IgD-negative memory B cell (primary cell): ENCODE data around the gene A2M. TPM values are rescaled to one million over a fixed set of nuclear protein-coding genes. Genes with fewer than 3 reads are reported as not detected.
A peak's percentile ranks its signal among the peaks of the same experiment; 100 is the strongest.

Source experiments
- H3K27ac Mint-ChIP-seq, 3 donors: one replicate each; pipeline ENCODE4 v1.8.0; 2020 to 2022; ENCODE audit warnings: mild to moderate bottlenecking in 3 of 3, mixed read lengths in 3 of 3, moderate library complexity in 1 of 3
- H3K27me3 Mint-ChIP-seq: one replicate; pipeline ENCODE4 v1.8.0; 2021; ENCODE audit warnings: mixed read lengths
- H3K36me3 Mint-ChIP-seq: one replicate; pipeline ENCODE4 v1.8.0; 2020; ENCODE audit warnings: mild to moderate bottlenecking, mixed read lengths
- H3K4me1 Mint-ChIP-seq, 3 donors: one replicate each; pipeline ENCODE4 v1.8.0; 2020 to 2022; ENCODE audit warnings: mixed read lengths in 3 of 3, mild to moderate bottlenecking in 1 of 3
- H3K4me3 Mint-ChIP-seq, 4 donors: one replicate each; pipeline ENCODE4 v1.8.0; 2020 to 2022; ENCODE audit warnings: mild to moderate bottlenecking in 4 of 4, mixed read lengths in 4 of 4, moderate library complexity in 3 of 4
- H3K9me3 Mint-ChIP-seq, 3 donors: one replicate each; pipeline ENCODE4 v1.8.0; 2020 to 2021; ENCODE audit warnings: mixed read lengths in 3 of 3, mild to moderate bottlenecking in 1 of 3
- polyA plus RNA-seq: library from polyadenylated mRNA; unstranded; fragments of 300-500 nt; fragmentation: Illumina TruSeq; gene quantifications from one replicate; pipeline ENCODE4 v1.2.3, GENCODE V29; 2021

The A2M gene
- polyA plus RNA-seq, 1 donor from 2014 or later = not detected

- Mint-ChIP-seq H3K4me3 (no peak overlapping the region), H3K27me3 (peaks cover 21% of the 10 kb centered on the region), H3K4me1 (no peaks in the 10 kb centered on the region), H3K9me3 (peaks cover 4 to 6% (median 4%) of the 10 kb centered on the region in 3 donors), H3K27ac (no peak overlapping the region), H3K36me3 (no peaks in the 10 kb centered on the region)
Measured at GRCh38 chr12:9076733-9077132, 39.0 kb downstream of the A2M start.

- H3K27me3 Mint-ChIP-seq = peaks cover 21% of the 10 kb centered on the region
- H3K9me3 Mint-ChIP-seq = peaks cover 0 to 6% (median 4%) of the 10 kb centered on the region in 3 donors
- no peak overlapping the region for H3K27ac Mint-ChIP-seq
- no peaks in the 10 kb centered on the region for H3K36me3 Mint-ChIP-seq
- no peak overlapping the region for H3K4me3 Mint-ChIP-seq
- no peaks in the 10 kb centered on the region for H3K4me1 Mint-ChIP-seq
Measured at GRCh38 chr12:9075138-9075535, 40.6 kb downstream of the A2M start.

- peaks cover 22% of the 10 kb centered on the region for H3K27me3 Mint-ChIP-seq
- H3K9me3 Mint-ChIP-seq = peaks cover 0 to 6% (median 4%) of the 10 kb centered on the region in 3 donors
- no peak overlapping the region for H3K27ac Mint-ChIP-seq
Measured at GRCh38 chr12:9074484-9075137, 41.1 kb downstream of the A2M start.

GRCh38 chr12:9073076-9073475 is 42.6 kb downstream of the A2M start:
- H3K27me3 Mint-ChIP-seq = peaks cover 18% of the 10 kb centered on the region
- H3K36me3 Mint-ChIP-seq = no peaks in the 10 kb centered on the region
- no peak overlapping the region for H3K27ac Mint-ChIP-seq
- no peak overlapping the region for H3K4me3 Mint-ChIP-seq
- H3K9me3 Mint-ChIP-seq = peaks cover 0 to 1% (median 1%) of the 10 kb centered on the region in 3 donors
- H3K4me1 Mint-ChIP-seq = no peaks in the 10 kb centered on the region

More at GRCh38 chr12:9074484-9075137, 41.1 kb downstream of the A2M start:
- H3K4me1 Mint-ChIP-seq = no peaks in the 10 kb centered on the region
- H3K4me3 Mint-ChIP-seq = no peak overlapping the region
- H3K36me3 Mint-ChIP-seq = no peaks in the 10 kb centered on the region

- no peak overlapping the region for H3K27ac Mint-ChIP-seq
- H3K27me3 Mint-ChIP-seq = peaks cover 17% of the 10 kb centered on the region
- no peaks in the 10 kb centered on the region for H3K9me3 Mint-ChIP-seq
- H3K4me1 Mint-ChIP-seq = no peaks in the 10 kb centered on the region
- H3K4me3 Mint-ChIP-seq = no peak overlapping the region
- H3K36me3 Mint-ChIP-seq = no peaks in the 10 kb centered on the region
Measured at GRCh38 chr12:9072481-9073038, 43.2 kb downstream of the A2M start.

GRCh38 chr12:9071969-9072368 is 43.8 kb downstream of the A2M start:
- Mint-ChIP-seq H3K4me3 (no peak overlapping the region), H3K27ac (no peak overlapping the region), H3K36me3 (no peaks in the 10 kb centered on the region), H3K9me3 (no peaks in the 10 kb centered on the region), H3K4me1 (no peaks in the 10 kb centered on the region), H3K27me3 (peaks cover 14% of the 10 kb centered on the region)

- H3K4me1 Mint-ChIP-seq = no peaks in the 10 kb centered on the region
- H3K27ac Mint-ChIP-seq = no peak overlapping the region
- peaks cover 11% of the 10 kb centered on the region for H3K27me3 Mint-ChIP-seq
- H3K4me3 Mint-ChIP-seq = no peak overlapping the region
- no peaks in the 10 kb centered on the region for H3K9me3 Mint-ChIP-seq
- H3K36me3 Mint-ChIP-seq = no peaks in the 10 kb centered on the region
Measured at GRCh38 chr12:9071518-9071917, 44.2 kb downstream of the A2M start.

- Mint-ChIP-seq H3K9me3 (no peaks in the 10 kb centered on the region), H3K27ac (no peak overlapping the region), H3K36me3 (no peaks in the 10 kb centered on the region), H3K27me3 (peaks cover 16% of the 10 kb centered on the region), H3K4me3 (no peak overlapping the region), H3K4me1 (no peaks in the 10 kb centered on the region)
Measured at GRCh38 chr12:9070351-9070750, 45.4 kb downstream of the A2M start.

- no peak overlapping the region for H3K4me3 Mint-ChIP-seq
- no peak overlapping the region for H3K27ac Mint-ChIP-seq
- peaks cover 20% of the 10 kb centered on the region for H3K27me3 Mint-ChIP-seq
- H3K4me1 Mint-ChIP-seq = peaks cover 0 to 5% (median 0%) of the 10 kb centered on the region in 3 donors
- no peaks in the 10 kb centered on the region for H3K36me3 Mint-ChIP-seq
- H3K9me3 Mint-ChIP-seq = peaks cover 0 to 2% (median 0%) of the 10 kb centered on the region in 3 donors
Measured at GRCh38 chr12:9068600-9068999, 47.1 kb downstream of the A2M start.

GRCh38 chr12:9068086-9068485 is 47.6 kb downstream of the A2M start:
- no peak overlapping the region for H3K27ac Mint-ChIP-seq
- peaks cover 23% of the 10 kb centered on the region for H3K27me3 Mint-ChIP-seq
- H3K4me3 Mint-ChIP-seq = no peak overlapping the region
- peaks cover 0 to 2% (median 0%) of the 10 kb centered on the region in 3 donors for H3K9me3 Mint-ChIP-seq
- H3K36me3 Mint-ChIP-seq = no peaks in the 10 kb centered on the region
- H3K4me1 Mint-ChIP-seq = peaks cover 0 to 6% (median 0%) of the 10 kb centered on the region in 3 donors

- Mint-ChIP-seq H3K4me3 (peak overlapping the region in 1 of 4 donors; percentile 3), H3K36me3 (no peaks in the 10 kb centered on the region)
Measured at GRCh38 chr12:9066755-9067423, 48.8 kb downstream of the A2M start.

GRCh38 chr12:9066183-9066623 is 49.5 kb downstream of the A2M start:
- peaks cover 23% of the 10 kb centered on the region for H3K27me3 Mint-ChIP-seq
- peak overlapping the region in 2 of 4 donors; percentile 18 to 41 for H3K4me3 Mint-ChIP-seq
- peaks cover 0 to 6% (median 0%) of the 10 kb centered on the region in 3 donors for H3K4me1 Mint-ChIP-seq
- H3K36me3 Mint-ChIP-seq = no peaks in the 10 kb centered on the region
- H3K27ac Mint-ChIP-seq = no peak overlapping the region
- H3K9me3 Mint-ChIP-seq = peaks cover 0 to 2% (median 0%) of the 10 kb centered on the region in 3 donors

More at GRCh38 chr12:9066755-9067423, 48.8 kb downstream of the A2M start:
- H3K4me1 Mint-ChIP-seq = peaks cover 0 to 6% (median 0%) of the 10 kb centered on the region in 3 donors
- H3K27ac Mint-ChIP-seq = no peak overlapping the region
- peaks cover 23% of the 10 kb centered on the region for H3K27me3 Mint-ChIP-seq
- H3K9me3 Mint-ChIP-seq = peaks cover 0 to 2% (median 0%) of the 10 kb centered on the region in 3 donors

GRCh38 chr12:9065607-9065856 is 50.2 kb downstream of the A2M start:
- no peak overlapping the region for H3K27ac Mint-ChIP-seq
- H3K4me3 Mint-ChIP-seq = peak overlapping the region in 3 of 4 donors; percentile 18 to 41 (median 38)
- H3K9me3 Mint-ChIP-seq = peaks cover 0 to 2% (median 0%) of the 10 kb centered on the region in 3 donors
- H3K36me3 Mint-ChIP-seq = no peaks in the 10 kb centered on the region
- H3K27me3 Mint-ChIP-seq = peaks cover 23% of the 10 kb centered on the region
- peaks cover 0 to 6% (median 0%) of the 10 kb centered on the region in 3 donors for H3K4me1 Mint-ChIP-seq

GRCh38 chr12:9064815-9065606 is 50.7 kb downstream of the A2M start:
- H3K27me3 Mint-ChIP-seq = peaks cover 20% of the 10 kb centered on the region
- H3K27ac Mint-ChIP-seq = no peak overlapping the region
- peaks cover 0 to 6% (median 0%) of the 10 kb centered on the region in 3 donors for H3K4me1 Mint-ChIP-seq
- H3K9me3 Mint-ChIP-seq = peaks cover 0 to 2% (median 0%) of the 10 kb centered on the region in 3 donors
- H3K36me3 Mint-ChIP-seq = no peaks in the 10 kb centered on the region
- peak overlapping the region in 3 of 4 donors; percentile 69 to 78 (median 74) for H3K4me3 Mint-ChIP-seq
